SIG-M5 (cell line): ENCODE data around the gene CRYGN.

Experiments used
- DNase-seq: peaks from one replicate; lab custom pipeline; 2025; lab: John Stamatoyannopoulos, UW

The CRYGN gene

GRCh38 chr7:151390598-151391357 lies 49.2 kb downstream of the CRYGN start:
- no peak for DNase-seq

DNA sequence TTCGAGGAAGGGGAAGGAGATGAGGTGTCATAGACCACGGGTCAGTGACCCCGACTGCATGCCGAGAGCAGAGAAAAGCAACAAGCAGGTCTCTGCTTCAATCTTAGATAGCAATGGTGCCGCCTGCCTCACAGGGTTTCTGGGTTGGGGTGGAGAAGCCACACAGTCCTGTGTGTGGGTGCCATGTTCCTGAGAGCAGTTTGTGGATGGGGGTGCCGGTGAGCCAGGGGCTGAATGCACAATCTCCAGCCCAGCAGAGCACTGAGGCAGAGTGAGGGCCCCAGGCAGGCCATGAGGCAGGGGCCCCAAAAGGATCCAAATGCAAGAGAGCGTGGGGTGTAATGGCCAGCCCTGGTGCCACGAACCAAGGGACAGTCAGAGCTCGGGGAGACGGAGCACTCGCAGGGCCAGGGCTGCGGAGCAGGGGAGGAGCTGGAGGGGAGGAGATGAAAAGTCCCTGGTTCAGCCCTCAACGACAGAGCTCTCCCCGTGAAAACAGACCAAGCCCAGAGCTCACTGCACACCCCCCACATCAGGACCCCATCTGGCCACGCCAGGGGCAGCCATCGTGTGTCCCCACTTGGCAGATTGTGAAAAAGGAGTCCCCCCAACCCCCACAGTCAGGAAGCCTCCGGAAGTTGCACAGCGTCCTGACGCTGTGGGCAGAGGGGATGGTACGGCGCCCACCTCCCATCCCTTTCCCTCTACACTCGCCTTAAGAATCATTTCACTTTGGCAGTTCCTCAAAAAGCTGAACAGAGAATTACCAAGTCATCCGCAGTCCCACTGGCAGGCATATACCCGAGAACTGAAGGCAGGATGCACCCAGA lies 50.0 kb downstream of the CRYGN start:
- no peak for DNase-seq

DNA sequence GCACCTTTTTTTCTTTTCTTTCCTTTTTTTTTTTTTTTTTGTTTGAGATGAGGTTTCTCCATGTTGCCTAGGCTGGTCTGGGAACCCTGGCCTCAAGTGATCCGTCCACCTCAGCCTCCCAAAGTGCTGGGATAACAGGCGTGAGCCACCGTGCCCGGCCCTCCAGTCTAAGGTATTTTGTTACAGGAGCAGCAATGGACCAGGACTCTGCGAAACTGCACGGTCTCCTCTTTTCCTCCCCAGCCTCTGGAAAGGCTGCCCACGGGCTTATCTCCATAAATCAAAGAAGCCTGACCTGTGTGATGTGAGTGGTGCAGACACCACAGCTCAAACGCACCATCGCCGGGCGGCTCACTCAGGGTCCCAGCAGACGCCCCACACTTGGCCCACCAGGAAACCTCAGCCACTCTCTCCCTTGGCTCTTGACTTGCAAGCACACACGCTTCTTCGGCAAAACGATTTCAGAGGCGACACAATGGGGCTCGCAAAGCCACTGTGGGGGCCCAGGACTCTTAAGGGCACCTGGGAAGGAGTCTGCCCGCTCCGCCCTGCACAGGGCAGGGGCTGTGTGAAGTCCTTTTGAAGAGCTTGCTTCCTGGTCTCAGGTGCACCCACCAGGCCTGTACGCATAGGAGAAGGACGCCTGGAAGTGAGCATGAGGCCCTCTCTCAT lies 50.7 kb downstream of the CRYGN start:
- DNase-seq = no peak

DNA sequence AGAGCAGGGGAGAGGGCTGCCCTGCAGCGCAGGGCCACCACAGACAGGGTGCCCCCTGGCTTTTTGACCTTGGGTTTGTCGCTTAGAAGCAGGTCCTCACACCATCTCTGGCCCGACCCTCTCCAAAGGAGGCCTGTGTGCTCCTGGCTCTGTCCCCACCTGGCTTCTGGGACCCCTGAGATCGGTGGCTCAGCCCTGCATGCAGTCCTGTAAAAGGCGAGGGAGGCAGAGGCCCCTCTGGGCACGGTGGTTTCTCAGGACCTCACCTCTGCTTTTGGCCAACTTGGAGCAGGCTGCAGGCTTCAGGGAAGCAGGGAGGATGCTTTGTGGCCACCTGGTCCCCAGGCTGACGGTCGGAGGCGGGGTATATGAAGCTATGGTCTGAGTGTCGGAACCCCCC lies 51.5 kb downstream of the CRYGN start:
- no peak for DNase-seq

DNA sequence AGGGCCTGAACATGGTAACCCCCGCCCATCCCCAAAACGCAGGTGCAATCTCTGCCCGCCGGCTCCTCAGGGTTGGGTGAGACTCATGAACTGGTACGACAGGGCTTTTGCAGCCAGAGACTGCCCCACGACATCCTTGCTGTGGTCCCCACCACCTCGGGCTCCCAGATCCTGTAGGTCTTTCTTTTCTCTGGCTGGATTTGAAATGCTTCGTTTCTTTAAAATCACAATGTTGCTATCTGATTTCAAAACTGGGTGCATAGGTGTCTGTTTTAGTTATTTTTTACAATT lies 52.0 kb downstream of the CRYGN start:
- DNase-seq = no peak

- DNase-seq = no peak
These were observed 52.6 kb downstream of the CRYGN start for GRCh38 chr7:151387161-151388006.

DNA sequence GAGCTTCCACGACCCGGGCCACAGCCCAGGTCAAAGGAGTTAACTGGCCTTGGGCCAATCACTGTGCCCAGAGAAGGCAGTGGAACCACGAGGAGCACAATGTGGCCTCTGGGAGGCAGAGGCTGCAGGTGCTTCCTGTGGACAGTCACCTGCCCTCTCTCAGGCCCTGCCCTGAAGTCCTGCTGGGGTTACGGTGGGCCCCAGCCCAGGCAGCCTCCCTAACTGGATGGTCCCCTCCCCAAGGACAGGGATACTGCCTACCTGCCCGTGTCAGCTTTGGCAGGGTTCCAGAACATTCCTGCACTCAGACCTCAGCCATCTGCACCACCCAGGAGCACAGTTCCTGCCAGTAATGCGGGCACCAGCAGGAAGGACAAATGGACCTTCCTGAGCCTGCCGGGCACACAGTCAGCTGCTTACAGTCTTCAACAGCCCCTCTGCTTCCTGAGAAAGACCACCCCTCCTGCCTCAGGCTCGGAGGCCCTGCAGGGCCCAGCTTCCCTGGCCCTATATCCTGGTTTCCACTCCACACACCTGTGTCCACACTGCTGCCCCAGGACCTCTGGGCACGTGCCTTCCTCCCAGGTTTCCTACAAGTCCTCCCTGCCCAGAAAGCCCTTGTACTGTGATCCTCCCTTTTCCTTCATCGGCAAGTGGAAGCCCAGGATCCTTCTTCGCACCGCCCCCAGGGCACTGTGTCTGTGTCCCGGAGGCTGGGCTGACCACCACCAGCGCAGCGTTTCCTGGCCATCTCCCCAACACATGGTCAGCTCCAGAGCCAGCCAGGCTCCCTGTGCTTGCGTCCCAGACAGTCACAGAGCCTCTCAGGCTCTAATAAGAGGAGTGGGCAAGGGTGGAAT lies 53.4 kb downstream of the CRYGN start:
- DNase-seq = no peak

DNA sequence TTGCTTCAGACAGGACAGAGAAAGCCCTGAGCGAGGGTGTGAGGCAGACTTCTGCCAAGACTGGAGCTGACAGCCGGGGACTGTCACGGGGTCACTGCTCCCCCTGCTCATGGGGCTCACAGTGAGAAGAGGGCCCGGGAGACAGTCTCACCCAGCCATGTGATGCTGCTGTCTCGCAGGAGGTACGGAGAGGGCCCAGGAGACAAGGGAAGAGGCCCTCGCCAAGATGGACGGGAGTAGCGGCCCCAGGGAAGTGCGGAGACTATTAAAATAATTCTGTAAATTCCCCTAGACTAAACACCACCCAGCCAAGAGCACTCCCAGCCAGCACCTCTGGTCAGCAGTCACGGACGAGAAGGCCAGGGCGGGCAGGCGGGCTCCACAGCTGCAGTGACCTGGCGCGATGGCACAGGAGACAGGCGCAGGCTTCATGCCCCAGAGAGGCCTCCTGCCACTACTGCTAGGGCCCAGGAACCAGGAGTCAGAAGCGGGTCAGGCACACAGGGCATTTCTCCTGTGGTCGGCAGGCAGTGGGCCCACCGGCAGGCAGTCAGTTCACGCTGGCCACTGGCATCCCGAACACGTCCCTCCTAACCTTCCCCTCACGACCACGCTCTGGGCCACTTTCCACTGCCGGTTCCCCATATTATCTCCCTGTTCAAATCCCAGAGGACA lies 54.2 kb downstream of the CRYGN start:
- DNase-seq = no peak

GRCh38 chr7:151384776-151385625 lies 54.9 kb downstream of the CRYGN start:
- DNase-seq = no peak

GRCh38 chr7:151384352-151384697 lies 55.6 kb downstream of the CRYGN start:
- no peak for DNase-seq

GRCh38 chr7:151383638-151384351 lies 56.1 kb downstream of the CRYGN start:
- no peak for DNase-seq

- no peak for DNase-seq
These were observed 57.7 kb downstream of the CRYGN start for GRCh38 chr7:151382079-151382885.

DNA sequence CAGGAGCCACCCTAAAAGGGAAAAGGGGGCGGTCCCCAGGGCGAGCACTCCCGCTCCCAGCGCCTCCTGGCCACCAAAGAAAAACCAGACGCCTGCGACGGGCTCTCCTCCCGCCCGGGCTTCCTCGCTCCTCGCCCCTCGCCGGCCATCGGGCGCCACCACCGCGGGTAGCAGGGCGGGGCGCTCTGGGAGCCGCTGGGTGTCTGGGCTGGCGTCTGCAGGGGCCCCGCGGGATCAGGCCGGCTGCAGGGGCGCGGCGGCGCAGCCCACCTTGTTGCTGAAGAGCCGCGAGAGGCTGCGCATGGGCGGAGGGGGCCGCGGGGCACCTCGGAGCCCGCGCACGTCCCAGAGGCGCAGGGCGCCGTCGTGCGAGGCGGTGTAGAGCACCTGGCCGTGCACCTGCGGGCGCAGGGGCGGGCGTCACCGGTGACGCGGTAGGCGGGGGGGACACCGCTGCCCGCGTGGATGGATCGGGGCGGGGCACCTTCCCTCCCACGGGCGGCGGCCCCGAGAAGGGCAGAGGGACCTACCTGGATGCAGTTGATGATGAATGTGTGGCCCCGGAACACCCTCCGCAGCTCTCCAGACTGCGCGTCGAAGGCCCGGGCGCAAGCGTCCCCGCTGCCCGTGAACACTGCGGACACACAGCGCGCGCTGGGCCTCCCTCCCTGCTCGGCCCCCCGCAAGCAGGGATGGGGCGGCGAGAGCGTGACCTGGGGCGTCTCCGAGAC lies 58.4 kb downstream of the CRYGN start:
- no peak for DNase-seq

DNA sequence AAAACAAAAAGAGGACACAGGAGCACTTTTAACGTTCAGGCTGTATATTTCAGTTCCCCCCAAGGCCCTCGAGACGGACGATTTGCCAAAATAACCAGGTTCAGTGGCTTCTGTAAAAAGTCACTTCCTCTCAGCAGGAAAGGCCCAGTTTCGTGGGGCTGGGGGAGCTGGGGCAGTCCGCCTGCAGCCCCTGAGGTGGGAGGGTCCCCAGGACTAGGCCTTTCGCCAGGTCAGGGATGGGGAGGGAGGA lies 58.9 kb downstream of the CRYGN start:
- DNase-seq = no peak

GRCh38 chr7:151380199-151381097 lies 59.5 kb downstream of the CRYGN start:
- DNase-seq = no peak

GRCh38 chr7:151379534-151380198 lies 60.3 kb downstream of the CRYGN start:
- no peak for DNase-seq
